Stimulated activated CD8-positive, alpha-beta memory T cell treated with anti-CD3 and anti-CD28 coated beads, Interleukin-15, amount 100 ng/mL, for 4 hours (primary cell): ENCODE measurements around the gene TMEM178B.
"Not testable (repeated sequence)": the region's sequence is repeated elsewhere in the genome, so short reads cannot be mapped to it uniquely, and the experiment has no call there.

Experiments
- DNase-seq, 2 donors: peaks; one replicate each; pipeline ENCODE4 v3.0.0-alpha.2; 2020; ENCODE audit warnings: low read depth in 2 of 2

TMEM178B gene

DNA sequence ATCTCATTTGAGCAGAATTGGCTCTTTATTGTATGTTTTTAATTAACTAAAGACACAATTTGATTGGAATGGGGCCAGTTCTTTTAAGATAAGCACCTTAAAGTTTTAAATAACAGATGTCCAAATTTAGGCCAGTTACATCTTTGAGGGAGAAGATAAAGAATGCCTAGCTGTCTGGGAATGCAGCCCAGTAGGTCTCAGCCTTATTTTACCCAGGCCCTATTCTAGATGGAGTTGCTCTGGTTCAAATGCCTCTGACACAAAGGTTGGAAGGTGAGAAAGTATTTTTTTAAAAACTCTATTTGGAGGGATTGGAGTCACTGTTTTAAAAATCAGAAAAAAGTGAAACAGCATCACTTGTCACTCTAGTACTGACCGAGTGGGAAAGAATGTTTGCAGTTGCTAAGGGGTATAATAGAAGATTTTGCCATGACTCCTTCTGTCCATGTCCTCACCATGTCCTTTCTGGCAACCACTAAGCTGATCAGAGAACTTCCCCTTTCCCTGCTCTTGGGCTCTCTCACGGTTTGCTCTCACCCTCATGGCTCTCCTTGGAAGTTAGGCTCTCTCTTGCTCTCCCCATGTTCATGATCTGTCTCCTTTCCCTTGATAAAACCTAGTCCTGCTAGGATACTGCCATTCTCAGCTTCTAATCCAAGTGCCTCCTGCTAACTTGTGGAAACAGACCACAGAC, 239.1 kb downstream of the TMEM178B start:
- no peak for DNase-seq

DNA sequence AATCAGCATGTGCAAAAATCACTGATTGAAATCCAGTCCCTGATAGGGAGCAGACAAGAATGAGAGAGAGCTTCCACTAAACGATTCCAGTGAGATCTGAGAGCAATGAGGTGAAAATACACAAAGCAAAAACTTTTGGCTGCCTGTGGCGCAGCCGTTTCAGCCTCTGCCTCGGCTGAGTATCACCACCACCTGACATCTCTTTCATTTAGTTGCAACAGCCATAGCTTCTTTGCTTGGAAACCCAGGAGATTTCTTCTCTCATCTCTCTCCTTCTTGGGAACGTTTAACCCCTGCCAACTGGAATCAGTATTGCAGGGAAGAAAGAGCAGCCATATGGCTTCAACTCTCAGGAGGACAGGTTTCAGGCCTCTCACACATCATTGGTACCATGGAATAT, 240.0 kb downstream of the TMEM178B start:
- DNase-seq, result no peak

- DNase-seq, result no peak
These were observed 243.2 kb downstream of the TMEM178B start for GRCh38 chr7:141317033-141317585.

DNA sequence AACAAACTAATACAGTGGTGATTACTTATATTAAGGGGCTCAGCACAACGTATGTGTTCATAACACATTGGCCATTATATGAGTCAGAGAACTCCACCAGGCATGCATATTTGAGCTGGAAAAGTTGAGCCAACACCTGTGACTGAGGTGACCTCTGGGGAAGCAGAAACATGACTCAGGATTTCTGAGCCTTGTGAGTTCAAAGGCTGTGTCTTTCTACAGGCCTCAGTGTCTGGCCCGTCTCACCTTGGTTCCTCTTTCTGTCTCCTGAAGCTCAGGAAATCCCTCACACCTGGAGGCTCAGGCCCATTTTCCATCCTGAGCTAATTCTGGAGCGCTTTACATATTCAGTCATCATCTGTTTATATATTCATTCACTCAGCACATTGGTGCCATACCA, 246.4 kb downstream of the TMEM178B start:
- DNase-seq, result no peak

DNA sequence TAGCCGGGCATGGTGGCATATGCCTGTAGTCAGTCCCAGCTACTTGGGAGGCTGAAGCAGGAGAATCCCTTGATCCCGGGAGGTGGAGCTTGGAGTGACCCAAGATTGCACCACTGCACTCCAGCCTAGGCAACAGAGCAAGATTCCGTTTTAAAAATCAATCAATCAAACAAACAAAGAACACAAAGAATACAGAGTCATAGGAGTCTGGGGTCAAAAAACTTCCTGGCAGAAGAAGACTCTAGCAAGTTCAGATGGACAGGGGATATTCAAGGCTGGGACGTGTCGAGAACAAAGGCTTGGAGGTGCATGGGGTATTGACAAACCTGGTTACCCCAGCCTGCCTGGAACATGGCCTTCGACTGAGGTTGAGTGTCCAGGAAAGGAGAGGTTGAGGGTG, 248.5 kb downstream of the TMEM178B start:
- DNase-seq, result no peak

GRCh38 chr7:141323826-141324225, 250.0 kb downstream of the TMEM178B start:
- DNase-seq, result no peak

DNA sequence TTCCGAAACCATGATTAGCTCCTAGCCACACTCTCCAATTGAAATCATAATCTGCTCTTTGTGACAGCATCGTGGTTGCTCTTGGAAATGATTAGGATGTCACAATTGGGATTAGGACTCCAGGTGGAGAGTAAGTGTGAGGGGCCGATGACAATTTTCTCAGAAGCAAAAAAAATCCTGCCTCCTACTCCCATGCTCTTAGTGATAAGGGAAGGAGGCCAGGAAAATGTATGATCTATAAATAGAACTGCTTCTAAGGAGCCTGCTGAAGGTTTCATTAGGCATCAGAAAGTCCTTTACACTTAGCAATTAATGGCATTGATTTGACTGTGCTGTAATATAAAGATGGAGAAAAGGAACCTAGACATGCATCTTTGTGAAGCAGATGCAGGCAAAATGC, 251.0 kb downstream of the TMEM178B start:
- no peak for DNase-seq

- no peak for DNase-seq
These were observed 251.4 kb downstream of the TMEM178B start for GRCh38 chr7:141325275-141325674.

- no peak for DNase-seq
These were observed 254.4 kb downstream of the TMEM178B start for GRCh38 chr7:141328290-141328689.

DNA sequence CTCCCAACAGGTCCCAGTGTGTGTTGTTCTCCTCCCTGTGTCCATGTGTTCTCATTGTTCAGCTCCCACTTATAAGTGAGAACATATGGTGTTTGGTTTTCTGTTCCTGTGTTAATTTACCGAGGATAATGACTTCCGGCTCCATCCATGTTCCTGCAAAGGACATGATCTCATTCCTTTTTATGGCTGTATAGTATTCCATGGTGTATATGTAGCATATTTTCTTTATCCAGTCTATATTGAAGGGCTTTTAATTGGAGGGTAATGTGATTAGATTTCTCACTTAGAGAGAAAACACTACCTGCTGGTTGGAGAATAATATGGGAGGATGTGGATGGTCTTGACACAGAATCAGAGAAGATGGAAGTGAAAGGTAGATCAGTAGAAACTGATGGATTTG, 256.4 kb downstream of the TMEM178B start:
- not testable (repeated sequence) for DNase-seq

DNA sequence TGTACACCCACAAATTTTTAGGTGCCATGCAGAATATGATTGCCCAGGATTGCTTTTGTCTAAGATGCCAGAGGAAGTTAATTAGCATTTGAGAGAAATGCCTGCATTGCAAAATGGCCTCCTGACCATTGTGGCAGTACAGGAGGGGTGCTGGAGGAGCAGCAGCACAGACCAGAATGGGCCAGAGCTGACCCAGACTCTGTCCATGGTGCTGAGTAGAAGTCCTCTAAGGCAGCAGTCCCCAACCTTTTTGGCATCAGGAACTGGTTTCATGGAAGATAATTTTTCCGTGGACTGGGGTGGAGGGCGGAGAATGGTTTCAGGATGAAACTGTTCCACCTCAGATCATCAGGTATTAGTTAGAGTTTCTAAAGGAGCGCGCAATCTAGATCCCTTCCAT, 259.6 kb downstream of the TMEM178B start:
- no peak for DNase-seq

DNA sequence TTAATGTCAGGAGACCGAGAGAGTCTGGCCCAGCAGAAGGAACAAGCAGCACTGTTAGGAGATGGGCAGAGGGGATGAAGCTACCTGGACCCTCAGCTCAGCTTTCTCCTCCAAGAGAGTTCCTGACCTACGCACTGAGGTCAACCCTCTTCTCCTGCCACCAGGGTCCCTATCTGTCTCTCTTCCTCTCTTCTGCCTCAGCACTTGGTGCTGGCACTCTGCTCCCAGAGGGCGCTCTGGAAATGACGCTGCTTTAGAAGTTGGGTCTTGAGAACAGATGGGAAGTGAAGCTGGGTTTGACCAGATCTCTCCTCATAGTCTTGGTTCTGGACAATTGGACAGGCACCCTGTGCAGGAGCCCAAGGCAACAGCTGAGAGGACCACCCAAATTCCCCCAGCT, 261.3 kb downstream of the TMEM178B start:
- no peak for DNase-seq

DNA sequence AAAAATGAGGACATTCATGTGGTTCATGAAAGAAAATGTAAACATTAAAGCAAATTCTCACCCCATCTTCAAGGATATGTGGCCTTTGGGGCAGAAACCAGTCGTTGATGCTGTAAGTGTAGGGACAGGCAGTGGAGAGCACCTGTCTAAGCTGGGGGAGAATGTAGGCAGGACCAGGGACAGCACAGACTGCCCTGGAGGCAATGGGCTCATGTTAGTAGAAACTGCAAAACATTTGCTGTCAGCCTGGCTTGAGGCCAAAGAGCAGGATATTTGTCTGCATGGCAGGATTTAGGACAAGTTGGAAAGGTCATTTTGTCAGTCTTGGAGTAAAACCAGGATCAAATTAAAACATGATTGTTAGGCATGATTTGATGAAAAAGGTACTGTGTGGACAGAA, 265.7 kb downstream of the TMEM178B start:
- no peak for DNase-seq

DNA sequence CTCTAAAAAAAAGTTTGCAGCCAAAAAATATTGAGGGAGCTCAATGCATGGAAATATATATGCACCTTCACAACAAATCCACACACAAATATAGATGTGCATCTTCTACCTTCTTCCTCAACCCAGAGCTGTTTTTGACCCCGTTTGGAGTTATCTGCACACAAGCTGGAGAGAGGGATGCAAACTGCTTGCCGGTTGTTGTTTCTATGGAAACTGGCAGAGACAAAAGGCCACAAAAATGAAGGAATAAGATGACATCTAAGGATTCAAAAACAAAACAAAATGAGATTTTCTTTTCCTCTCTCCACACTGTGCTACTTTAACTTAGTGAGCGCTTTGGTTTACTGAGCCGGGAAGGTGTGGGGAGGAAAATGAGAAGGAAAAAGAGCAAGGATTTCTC, 267.1 kb downstream of the TMEM178B start:
- DNase-seq, result no peak

DNA sequence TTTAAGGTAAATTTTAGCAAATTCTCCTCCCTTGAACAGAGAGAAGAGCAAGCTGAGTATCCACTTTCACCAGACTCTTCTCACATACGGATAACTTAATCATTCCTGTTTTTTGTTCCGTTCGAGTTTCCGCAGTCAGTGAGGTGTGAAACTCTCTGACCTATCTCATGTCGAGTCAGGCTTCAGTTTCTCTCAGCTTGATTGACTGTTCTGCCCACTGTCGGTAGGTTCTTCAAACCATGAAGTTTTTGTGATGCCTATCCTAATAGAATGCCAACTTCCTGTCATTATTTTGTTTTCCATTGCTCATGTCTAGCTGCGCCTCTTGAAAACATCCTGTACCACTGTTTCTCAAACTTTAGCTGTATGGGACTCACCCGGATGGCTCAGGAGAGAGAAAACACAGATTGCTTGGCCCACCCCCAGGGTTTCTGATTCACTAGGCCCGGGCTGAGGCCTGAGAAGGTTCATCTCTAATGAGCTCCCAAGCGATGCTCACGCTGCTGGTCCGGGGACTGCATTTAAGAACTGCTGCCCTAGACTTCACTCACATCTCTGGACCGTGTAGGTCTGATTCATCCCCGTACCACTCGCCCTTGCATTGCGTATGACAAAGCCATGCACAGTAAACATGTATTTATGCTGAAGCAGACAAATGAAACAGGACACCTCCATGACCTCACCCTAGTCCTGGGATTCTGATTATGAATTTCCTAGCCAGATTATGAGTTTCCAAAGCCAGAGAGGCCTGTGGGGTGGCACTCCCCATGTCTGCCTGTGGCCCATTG, 269.0 kb downstream of the TMEM178B start:
- no peak for DNase-seq

- no peak for DNase-seq
These were observed 270.5 kb downstream of the TMEM178B start for GRCh38 chr7:141344153-141344935.

GRCh38 chr7:141348728-141349127, 274.9 kb downstream of the TMEM178B start:
- no peak for DNase-seq

DNA sequence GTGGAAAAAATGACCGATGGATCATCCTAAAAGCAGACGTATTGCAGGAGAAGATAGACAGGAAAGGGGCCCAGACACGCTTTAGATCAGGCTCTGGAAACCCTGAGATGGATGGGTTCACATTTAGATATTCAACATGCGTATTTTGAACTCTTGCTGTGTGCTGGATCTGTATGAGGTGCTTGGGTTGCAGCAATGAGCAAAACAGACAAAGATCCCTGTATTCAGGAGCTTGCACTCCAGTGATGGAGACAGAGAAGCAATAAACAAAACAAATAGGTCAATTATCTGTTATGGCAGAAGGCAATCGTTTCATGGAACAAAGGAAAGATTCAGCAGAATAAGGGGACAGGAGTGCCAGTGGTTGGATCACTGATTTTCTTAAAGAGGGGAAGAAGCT, 275.5 kb downstream of the TMEM178B start:
- DNase-seq, result no peak

GRCh38 chr7:141349804-141350203, 275.9 kb downstream of the TMEM178B start:
- DNase-seq, result no peak

- no peak for DNase-seq
These were observed 277.3 kb downstream of the TMEM178B start for GRCh38 chr7:141351175-141351574.

DNA sequence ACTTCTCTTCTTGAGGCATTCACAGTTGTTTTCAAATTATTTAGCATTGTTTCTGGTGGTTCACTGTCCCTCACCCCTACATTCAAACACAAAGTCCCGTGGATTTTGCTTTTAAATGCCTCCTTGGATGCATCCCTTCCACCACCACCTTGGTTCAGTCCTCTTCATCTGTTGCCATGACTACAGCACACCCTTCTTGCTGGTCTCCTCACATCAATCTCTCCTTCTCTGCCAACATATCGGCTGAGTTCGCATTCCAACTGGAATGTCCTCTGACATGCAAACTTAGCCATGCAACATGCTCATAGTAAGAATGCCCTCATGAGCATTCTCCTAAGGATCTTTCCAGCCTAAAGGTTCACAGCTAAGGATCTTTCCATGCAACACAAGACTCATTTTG, 279.1 kb downstream of the TMEM178B start:
- DNase-seq, result no peak

DNA sequence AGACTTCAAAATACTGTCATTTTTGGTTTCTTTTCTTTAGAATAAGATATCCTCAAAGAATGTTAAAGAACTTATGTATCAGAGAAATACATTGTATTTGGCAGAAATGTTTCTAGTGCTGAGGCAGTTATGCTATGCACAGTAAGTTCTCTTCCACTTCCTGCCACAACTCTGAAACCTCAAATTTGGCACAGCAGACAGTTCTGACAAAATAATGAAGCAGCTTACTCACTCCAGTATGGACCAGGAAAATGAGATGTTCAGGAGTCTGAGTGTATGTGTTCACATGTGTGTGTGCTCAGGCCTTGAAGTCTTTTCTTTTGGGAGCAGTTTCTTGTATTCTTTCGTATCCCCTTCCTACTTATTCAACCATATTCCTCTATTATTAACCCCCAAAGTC, 280.4 kb downstream of the TMEM178B start:
- no peak for DNase-seq
